Uterus (tissue), 4 donors: ENCODE measurements around the gene DDA1. TPM values are rescaled to one million over a fixed set of nuclear protein-coding genes. Genes with fewer than 3 reads are reported as not detected.

ENCODE experiments used
- DNase-seq, 2 donors: peaks; one replicate each; pipeline ENCODE4 v3.0.0-alpha.2; 2019 to 2020
- H3K27ac ChIP-seq, 2 donors: fragments of 200-600 bp; sonication (generic); 1 replicate in 1 of 2; 2 replicates in 1 of 2; pipeline ENCODE4 v1.5.1; 2016 to 2018
- H3K27me3 ChIP-seq, 2 donors: fragments of 200-600 bp; sonication (generic); one replicate each; pipeline ENCODE4 v1.5.1; 2018 to 2019; ENCODE audit warnings: control low read depth in 1 of 2
- H3K36me3 ChIP-seq, 2 donors: fragments of 200-600 bp; sonication (generic); one replicate each; pipeline ENCODE4 v1.5.1; 2019; ENCODE audit warnings: control low read depth in 1 of 2
- H3K4me1 ChIP-seq, 2 donors: fragments of 200-600 bp; sonication (generic); one replicate each; pipeline ENCODE4 v1.5.1; 2018 to 2019; ENCODE audit warnings: control low read depth in 1 of 2
- H3K4me3 ChIP-seq, 2 donors: fragments of 200-600 bp; sonication (generic); 1 replicate in 1 of 2; 2 replicates in 1 of 2; pipeline ENCODE4 v1.5.1; 2018 to 2019; ENCODE audit warnings: mild to moderate bottlenecking in 1 of 2
- H3K9me3 ChIP-seq, 2 donors: fragments of 200-600 bp; sonication (generic); one replicate each; pipeline ENCODE4 v1.5.1; 2019; ENCODE audit warnings: control low read depth in 1 of 2
- CTCF ChIP-seq, 4 experiments: fragments of 200-600 bp in 2 of 4; fragments of 450-650 bp in 2 of 4; sonication (generic) in 2 of 4; IDR thresholded peaks; one replicate each; pipeline ENCODE4 v1.5.1; 2016 to 2019; ENCODE audit warnings: antibody characterized with exemption in 4 of 4, mild to moderate bottlenecking in 2 of 4, moderate library complexity in 1 of 4
- POLR2A ChIP-seq, 2 donors: fragments of 450-650 bp; IDR thresholded peaks; one replicate each; pipeline ENCODE4 v1.6.1; 2016; ENCODE audit warnings: antibody characterized with exemption in 2 of 2, mild to moderate bottlenecking in 1 of 2, moderate library complexity in 1 of 2
- intact Hi-C: fragments of 100-400 bp; cut with DNase I; formaldehyde crosslinking; loops from one replicate; pipeline ENCODE4 v1.15.1; 2023; ENCODE audit warnings: low total_unique reads
- total RNA-seq, 4 donors: library from RNA; depleted of rRNA in 3 of 4; stranded (reverse); fragments of >200 nt in 3 of 4; gene quantifications; one replicate each; pipeline versions ENCODE4 v1.1.0 to v1.2.4, GENCODE V29; 2014 to 2023
- donor health status: DM: yes; HTN: yes; CAD: no.

DDA1 gene
- total RNA-seq, 4 donors from 2014 or later, result 2.8 to 22.2 (median 8.9) TPM

GRCh38 chr19:17332360-17332676 is 23.0 kb downstream of the DDA1 start:
- Histone ChIP-seq H3K4me1 (peaks cover 0 to 16% of the 10 kb centered on the region in 2 donors), H3K27me3 (peaks cover 0 to 12% of the 10 kb centered on the region in 2 donors), H3K27ac (no peak overlapping the region), H3K4me3 (no peak overlapping the region), H3K9me3 (no peaks in the 10 kb centered on the region), H3K36me3 (no peaks in the 10 kb centered on the region)
- DNase-seq, result no peak
- intact Hi-C loops, result no loop called here
- no peak for TF ChIP-seq POLR2A (IDR thresholded peaks at IDR 0.05)
- TF ChIP-seq CTCF (IDR thresholded peaks at IDR 0.05), result no peak

GRCh38 chr19:17332677-17333581 is 23.6 kb downstream of the DDA1 start:
- Histone ChIP-seq H3K4me1 (peaks cover 0 to 18% of the 10 kb centered on the region in 2 donors), H3K27me3 (peaks cover 0 to 12% of the 10 kb centered on the region in 2 donors), H3K4me3 (no peak overlapping the region), H3K27ac (no peak overlapping the region), H3K36me3 (no peaks in the 10 kb centered on the region), H3K9me3 (no peaks in the 10 kb centered on the region)
- no peak for TF ChIP-seq CTCF (IDR thresholded peaks at IDR 0.05)
- no peak for TF ChIP-seq POLR2A (IDR thresholded peaks at IDR 0.05)
- no peak for DNase-seq
- intact Hi-C loops, result no loop called here

GRCh38 chr19:17333611-17334413 is 24.4 kb downstream of the DDA1 start:
- intact Hi-C loops, result no loop called here
- TF ChIP-seq POLR2A (IDR thresholded peaks at IDR 0.05) (no peak), CTCF (IDR thresholded peaks at IDR 0.05) (no peak)
- Histone ChIP-seq H3K4me1 (peaks cover 0 to 17% of the 10 kb centered on the region in 2 donors), H3K27me3 (peaks cover 0 to 12% of the 10 kb centered on the region in 2 donors), H3K27ac (peak overlapping the region in 1 of 2 donors; percentile 30), H3K9me3 (no peaks in the 10 kb centered on the region), H3K4me3 (peak overlapping the region; percentile 34 to 59), H3K36me3 (no peaks in the 10 kb centered on the region)
- DNase-seq, result no peak

- TF ChIP-seq CTCF (IDR thresholded peaks at IDR 0.05), result peak in 1 of 4 experiments; percentile 3
- peak; percentile 40 to 45 for TF ChIP-seq POLR2A (IDR thresholded peaks at IDR 0.05)
- peaks cover 0 to 3% of the 10 kb centered on the region in 2 donors for H3K27me3 ChIP-seq
- H3K36me3 ChIP-seq, result no peaks in the 10 kb centered on the region
- peak; percentile 91 to 97 for DNase-seq
- H3K27ac ChIP-seq, result peak within 1 kb of the TSS; percentile 30 to 33
- H3K9me3 ChIP-seq, result no peaks in the 10 kb centered on the region
- H3K4me1 ChIP-seq, result peaks cover 0 to 13% of the 10 kb centered on the region in 2 donors
- peak within 1 kb of the TSS; percentile 34 to 59 for H3K4me3 ChIP-seq
- intact Hi-C loops, result no loop called here
Observed at GRCh38 chr19:17334414-17335409, 25.3 kb downstream of the DDA1 start, which contains the start of gene ANO8. Gene ANO8, minus strand, starts transcription at chr19:17334855. Its CDS starts 185 bp downstream, at chr19:17334670.
